Stimulated activated naive CD4-positive, alpha-beta T cell (primary cell): Measurements from ENCODE around the gene COX11.

Experiments
- DNase-seq, 6 experiments: peaks; one replicate each; lab custom pipeline; 2025; lab: John Stamatoyannopoulos, UW

Gene COX11

DNA sequence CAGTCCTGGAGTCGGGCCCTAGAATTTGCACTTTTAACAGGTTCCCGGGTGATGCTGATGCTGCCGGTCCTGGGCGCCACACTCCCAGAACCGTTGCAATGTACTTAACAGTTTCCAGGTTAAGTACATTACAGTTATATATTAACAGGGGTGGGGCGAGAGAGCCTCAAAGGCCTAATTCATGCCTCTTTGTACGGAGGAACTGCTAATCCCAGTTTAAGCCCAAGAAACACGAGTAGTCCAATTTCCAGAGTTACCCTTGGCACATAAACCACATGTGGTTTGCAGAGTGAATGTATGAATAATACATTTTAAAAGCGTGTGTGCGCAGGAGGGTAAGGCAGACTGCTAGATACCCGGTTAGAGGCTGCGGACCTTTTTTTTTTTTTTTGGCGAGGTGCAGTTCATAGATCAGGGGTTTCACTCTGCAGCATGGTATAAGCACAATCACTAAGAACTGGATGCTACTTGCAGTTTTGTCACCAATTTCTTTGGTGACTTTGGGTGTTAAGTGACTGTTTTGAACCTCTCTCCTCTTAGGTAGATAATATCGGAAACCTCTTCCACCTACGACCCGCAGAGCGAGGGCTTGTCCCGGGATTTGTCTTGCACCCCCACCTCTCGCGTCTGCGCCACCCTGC lies 713 bp downstream of the COX11 start:
- peak in 1 of 6 experiments; percentile 34 for DNase-seq

- no peak for DNase-seq
Observed at GRCh38 chr17:54956791-54957190, 11.7 kb downstream of the COX11 start.

GRCh38 chr17:54951286-54951685 lies 17.2 kb downstream of the COX11 start:
- no peak for DNase-seq

DNA sequence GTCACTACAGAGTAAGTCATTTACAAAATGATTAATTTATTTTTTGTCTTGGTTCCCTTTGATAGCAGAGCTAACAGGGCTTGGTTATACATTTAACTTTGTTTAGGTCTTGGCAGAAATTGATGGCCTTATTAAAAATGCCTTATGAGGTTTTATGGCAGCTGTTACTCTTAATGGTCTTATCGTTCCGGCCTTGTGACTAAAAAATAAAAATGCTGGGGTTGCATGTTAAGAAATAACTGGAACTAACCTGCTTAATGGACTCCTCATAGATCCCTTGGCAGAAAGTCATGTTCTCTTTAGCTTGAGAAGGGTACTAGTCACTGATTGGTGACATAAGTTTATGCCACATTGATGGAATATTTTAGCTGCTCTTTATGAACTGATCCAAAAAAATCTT lies 18.3 kb downstream of the COX11 start:
- no peak for DNase-seq

GRCh38 chr17:54948380-54948779 lies 20.1 kb downstream of the COX11 start:
- no peak for DNase-seq

DNA sequence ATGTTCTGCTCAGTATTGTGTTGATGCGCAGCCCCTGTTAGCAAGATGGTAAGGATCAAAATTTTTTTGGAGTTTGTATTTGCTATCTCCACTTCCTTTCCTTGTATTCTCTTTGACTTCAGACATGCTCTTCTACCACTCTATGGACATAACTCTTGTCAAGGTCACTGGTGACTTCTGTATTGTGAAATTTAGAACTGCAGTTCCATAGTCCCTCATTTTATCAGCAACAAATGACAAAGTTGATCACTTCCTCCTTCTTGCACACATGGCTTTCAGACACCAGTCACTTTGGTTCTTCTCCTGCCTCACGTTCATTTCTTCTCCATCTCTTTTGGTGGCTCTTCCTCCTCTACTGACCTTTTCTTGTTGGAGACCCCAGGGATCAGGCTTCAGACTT lies 21.1 kb downstream of the COX11 start:
- DNase-seq = no peak

GRCh38 chr17:54945671-54946070 lies 22.8 kb downstream of the COX11 start:
- DNase-seq = no peak

DNA sequence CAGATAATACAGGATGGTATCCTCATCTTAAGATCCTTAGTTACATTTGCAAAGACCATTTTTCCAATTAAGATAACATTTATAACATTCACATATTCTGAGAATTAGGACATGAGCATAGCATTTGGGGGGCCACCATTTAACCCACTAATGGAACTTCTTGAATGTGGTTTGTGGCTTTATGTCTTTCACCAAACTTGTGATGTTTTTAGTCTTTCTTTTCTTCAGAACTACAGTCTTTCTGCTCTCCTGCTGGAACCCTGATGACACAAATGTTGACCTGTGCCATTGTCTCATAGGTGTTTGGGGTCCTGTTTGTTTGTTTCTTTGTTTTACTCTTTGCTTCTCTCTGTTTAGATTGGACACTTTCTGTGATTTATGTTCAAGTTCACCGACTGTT lies 23.2 kb downstream of the COX11 start:
- DNase-seq = no peak

GRCh38 chr17:54944796-54945195 lies 23.7 kb downstream of the COX11 start:
- no peak for DNase-seq

DNA sequence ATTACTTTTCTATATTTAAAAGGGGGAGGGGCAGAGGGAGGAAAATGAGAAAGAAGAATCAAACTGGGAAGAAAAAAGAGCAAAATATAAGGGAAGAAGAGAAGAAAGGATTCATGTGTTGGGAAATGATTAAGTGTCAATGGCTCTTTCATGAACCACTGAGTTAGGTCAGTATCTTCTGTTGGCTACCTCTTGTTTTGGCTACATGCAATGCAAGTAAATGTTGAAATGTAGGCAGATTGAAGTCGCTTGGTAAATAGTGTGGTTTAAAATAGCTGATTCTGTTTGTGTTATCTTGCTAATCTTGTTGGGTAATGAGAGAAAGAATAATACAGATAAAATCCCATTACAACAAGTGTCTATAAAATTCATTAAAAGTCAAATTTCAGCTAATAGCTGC lies 27.2 kb downstream of the COX11 start:
- no peak for DNase-seq

- DNase-seq = no peak
Observed at GRCh38 chr17:54937426-54937825, 31.0 kb downstream of the COX11 start.

DNA sequence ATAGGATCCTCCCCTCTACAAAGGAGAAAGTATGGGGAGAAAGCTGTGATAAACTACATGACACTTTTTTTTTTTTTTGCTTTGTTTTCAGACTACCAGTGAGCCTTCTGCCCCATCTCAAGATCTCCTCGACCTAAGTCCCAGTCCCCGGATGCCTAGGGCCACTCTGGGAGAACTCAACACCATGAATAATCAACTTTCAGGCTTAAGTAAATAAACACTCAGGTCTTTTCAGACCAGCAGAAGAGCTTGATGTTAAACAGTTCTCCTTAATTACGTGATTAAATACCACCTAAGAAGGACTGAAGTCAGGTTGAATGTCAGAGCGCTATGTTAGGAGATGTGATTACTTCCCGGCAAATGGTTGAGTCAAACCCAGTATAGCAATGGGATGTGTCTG lies 31.4 kb downstream of the COX11 start:
- no peak for DNase-seq

DNA sequence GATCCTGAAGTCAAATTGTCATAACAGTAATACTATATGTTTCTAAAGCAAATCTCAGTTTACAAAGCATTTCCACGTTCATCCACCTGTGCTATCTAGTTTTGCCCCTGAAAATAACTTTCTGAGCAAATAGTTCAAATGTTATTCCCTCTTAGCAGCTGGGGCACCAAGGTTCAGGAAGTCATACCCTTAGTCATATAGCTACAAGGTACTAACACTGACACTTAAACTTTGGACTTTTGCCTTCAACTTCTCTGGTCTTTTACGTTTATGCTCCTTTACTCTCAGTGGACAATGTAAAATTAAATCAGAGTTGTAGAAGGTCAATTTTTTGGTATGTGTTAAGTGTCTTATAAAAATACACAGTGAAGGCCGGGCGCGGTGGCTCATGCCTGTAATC lies 33.0 kb downstream of the COX11 start:
- no peak for DNase-seq

DNA sequence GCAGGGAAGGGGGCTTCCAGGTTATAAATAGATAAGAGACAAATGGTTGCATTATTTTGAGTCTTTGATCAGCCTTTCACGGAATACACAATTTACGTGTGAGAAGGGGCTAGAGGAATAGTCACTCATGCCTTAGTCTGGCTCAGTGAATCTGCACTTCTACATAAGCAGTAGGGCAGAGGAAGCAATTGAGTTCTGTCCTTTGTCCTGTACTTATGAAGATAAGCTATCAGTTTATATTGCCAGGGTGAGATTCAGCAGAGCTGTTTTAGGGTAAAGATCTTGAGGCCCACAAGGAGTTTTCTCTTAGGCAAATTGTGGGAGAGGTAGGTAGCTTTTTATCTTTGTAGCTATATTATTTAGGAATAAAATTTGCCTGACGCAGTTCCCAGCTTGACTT lies 34.5 kb downstream of the COX11 start:
- no peak for DNase-seq

DNA sequence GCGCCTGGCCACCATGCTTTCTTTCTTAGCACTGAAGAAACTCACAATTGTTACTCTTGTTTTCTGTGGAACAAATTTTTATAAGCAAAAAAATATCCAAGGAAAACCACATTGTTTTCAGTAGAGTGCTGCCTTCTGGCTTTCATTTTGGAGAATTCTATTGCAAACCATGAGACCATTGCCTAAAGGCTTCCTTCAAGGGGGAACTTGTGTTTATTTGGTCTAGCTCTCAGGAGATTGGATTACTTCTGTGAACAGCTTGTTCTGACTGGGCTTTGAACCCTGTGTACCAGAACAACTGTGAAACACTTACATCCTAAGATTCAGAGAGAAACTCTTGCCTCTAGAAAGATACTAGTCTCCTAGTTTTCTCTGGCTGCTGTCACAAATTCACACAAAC lies 35.7 kb downstream of the COX11 start:
- DNase-seq = no peak

GRCh38 chr17:54927525-54927924 lies 40.9 kb downstream of the COX11 start:
- DNase-seq = no peak

DNA sequence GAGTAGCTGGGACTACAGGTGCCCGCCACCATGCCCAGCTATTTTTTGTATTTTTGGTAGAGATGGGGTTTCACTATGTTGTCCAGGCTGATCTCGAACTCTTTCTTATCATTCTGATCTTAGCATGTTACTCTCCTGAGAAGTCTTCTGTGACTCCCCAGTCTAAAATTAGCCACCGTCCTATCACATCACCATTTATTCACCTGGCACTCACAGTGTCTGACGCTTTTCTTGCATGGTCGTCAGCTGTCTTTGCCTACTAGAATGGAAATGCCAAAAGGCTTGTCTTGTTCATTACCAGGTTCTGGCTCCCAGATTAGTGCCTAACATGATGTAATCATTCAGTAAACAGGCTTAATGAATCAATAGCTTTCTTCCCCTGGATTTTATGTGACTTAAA lies 44.0 kb downstream of the COX11 start:
- no peak for DNase-seq

DNA sequence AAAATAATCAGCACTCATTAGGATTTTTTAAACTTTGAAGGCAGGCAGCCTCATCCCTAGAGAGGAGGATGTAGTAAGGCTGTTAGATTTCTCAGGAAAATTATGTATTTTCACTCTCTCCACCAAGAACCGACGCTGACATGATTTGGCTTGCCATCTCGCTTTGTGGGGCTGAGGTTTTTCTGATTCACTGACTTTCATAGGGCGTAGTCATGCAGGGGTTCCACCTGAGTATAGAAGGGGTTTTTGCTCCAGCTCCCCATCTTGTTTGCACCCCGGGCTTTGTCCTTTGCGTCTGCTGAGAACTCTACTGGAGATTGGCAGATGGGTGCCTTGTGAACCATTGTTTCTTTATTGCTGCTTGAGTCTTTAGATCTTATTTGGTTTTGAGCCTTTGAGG lies 47.6 kb downstream of the COX11 start:
- no peak for DNase-seq

DNA sequence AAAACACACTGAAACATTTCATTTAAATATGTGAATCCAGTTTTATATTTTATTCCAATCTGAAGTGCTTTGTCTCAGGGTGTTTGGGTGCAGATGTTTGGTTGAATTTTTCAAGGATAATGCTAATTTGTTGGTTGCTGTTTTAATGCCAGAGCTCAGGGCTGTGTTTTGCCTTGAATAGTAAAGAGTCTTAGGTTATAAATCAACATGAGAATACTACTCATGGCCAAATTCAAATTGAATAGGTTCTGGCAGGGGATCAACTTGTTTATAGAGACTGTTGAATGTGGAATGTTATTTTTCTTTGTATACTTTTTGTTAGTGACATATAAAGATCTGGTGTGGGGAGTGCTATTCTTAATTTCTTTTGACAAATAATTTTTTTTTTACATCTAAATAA lies 49.0 kb downstream of the COX11 start:
- no peak for DNase-seq

- no peak for DNase-seq
Observed at GRCh38 chr17:54916721-54917120, 51.7 kb downstream of the COX11 start.
